ENCODE measurements around the gene PIGL.
"Not testable (repeated sequence)": the region's sequence is repeated elsewhere in the genome, so short reads cannot be mapped to it uniquely, and the experiment has no call there.

The PIGL gene

DNA sequence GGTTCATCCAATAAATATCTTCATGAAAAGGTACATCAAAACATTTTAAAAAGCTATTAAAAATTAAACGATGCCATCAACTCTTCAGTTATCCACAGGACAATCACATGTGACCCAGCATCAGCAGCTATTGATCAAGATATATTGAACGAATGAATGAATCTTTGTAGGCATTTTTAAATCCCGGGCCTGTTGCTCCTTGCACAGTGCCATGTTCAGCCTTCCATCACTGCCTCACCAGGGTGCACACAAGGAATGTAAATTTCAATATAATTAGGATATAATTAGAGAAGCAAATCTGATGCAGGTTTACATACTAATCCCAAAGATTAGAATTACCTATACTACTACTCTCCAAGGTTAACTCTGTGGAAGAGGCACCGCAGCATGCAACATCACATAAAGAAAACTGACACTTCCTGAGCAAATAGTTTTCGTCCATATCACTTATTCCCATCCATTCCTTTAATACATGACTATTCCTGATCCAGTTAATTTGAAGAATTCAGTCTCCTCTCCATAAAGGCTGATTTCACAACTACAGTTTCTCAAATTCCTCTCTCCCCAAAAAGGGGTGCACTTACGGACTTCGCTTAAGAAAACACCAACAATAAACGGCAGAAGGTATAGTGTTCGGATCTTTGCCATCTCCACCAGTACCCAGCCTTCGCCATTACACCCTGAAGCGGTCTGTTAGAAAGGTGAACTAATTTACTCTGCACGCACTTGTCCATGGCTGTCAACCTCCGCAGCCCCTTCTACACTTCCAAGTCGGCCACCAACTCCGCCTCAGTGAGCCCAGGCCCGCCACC, 2.6 kb upstream of the PIGL start:
- peak overlapping the region; percentile 92 for H3K27ac ChIP-seq
- TF ChIP-seq, protein P1, sequence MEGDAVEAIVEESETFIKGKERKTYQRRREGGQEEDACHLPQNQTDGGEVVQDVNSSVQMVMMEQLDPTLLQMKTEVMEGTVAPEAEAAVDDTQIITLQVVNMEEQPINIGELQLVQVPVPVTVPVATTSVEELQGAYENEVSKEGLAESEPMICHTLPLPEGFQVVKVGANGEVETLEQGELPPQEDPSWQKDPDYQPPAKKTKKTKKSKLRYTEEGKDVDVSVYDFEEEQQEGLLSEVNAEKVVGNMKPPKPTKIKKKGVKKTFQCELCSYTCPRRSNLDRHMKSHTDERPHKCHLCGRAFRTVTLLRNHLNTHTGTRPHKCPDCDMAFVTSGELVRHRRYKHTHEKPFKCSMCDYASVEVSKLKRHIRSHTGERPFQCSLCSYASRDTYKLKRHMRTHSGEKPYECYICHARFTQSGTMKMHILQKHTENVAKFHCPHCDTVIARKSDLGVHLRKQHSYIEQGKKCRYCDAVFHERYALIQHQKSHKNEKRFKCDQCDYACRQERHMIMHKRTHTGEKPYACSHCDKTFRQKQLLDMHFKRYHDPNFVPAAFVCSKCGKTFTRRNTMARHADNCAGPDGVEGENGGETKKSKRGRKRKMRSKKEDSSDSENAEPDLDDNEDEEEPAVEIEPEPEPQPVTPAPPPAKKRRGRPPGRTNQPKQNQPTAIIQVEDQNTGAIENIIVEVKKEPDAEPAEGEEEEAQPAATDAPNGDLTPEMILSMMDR (IDR thresholded peaks at IDR 0.05): no peak
- TF ChIP-seq ZFX (IDR thresholded peaks at IDR 0.05; ENCODE audit: borderline replicate concordance): no peak

DNA sequence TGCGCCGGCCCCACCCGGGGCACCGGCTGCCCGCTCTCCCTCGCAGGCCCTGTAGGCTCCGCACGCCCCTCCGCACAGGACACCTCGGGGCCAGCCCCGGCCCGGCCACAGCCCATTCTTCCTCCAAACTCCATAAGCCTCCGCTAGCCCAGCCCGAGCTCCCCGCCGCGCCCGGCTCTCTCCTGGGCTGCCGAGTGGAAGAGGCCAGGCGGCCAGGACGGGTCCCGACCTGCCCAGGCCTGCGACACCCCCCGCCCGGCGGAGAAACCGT, 2.1 kb upstream of the PIGL start:
- H3K27ac ChIP-seq: peak overlapping the region; percentile 92
- TF ChIP-seq, protein P1 (IDR thresholded peaks at IDR 0.05): no peak
- no peak for TF ChIP-seq ZFX (IDR thresholded peaks at IDR 0.05; ENCODE audit: borderline replicate concordance)

DNA sequence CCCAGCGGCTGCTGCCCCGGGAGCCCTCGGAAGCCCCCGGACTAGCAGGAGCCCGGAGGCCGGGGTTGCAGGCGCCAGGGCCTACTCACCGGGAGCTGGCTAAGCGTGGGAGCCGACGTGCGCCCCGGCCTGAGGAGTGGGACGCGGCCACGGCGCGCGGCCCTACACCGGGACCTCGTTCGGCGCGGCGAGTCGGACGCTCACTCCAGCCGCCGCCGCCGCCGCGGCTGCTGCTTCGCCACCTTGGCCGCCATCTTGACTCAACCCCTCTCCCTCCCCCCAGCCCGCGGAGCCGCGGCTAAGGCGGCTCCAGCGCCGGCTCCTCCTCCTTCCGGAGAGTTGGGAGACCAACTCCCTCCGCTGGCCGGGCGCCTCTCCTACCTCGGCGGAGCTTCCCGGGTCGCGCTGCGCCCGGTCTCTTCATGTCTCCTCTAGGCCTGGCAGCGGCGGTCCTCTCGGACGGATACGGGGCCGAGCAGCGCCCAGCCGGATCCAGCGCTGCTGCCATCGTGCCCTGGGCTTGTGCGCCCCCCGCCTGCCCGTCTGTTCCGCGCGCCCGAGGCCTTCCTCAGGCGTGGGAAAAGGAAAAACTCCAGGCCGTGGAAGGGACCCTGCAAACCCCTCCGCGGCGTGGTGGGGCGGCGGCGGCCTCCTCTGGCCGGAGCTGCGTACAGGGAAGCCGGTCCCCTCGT, 1.6 kb upstream of the PIGL start, which contains the start of gene NCOR1:
TSS of gene NCOR1 (minus strand) at position 262 of the 692 bp plus-strand sequence. CDS start 20,965 bp downstream, outside the sequence.
- no peak for TF ChIP-seq ZFX (IDR thresholded peaks at IDR 0.05; ENCODE audit: borderline replicate concordance)
- TF ChIP-seq, protein P1 (IDR thresholded peaks at IDR 0.05): peak; percentile 39

DNA sequence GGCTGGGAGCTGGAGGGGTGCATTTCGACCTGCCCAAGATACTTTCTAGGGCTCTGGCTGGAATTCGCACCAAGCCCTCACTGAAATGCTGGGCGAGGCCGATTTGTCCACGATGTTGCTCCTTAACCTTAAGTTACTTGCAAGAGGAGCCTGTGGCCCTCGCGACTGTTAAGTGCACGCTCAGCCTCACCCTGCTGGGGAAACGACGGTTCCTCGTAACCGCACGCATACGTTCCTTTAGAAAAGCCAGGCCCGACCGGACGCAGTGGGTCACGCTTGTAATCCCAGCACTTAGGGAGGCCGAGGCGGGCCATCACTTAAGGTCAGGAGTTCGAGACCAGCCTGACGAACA, 1.1 kb upstream of the PIGL start:
- TF ChIP-seq, protein P1 (IDR thresholded peaks at IDR 0.05): no peak
- TF ChIP-seq ZFX (IDR thresholded peaks at IDR 0.05; ENCODE audit: borderline replicate concordance): no peak
- peak overlapping the region; percentile 92 for H3K27ac ChIP-seq

More for the DNA sequence above, 1.6 kb upstream of the PIGL start, which contains the start of gene NCOR1:
- peak within 1 kb of the TSS; percentile 92 for H3K27ac ChIP-seq

DNA sequence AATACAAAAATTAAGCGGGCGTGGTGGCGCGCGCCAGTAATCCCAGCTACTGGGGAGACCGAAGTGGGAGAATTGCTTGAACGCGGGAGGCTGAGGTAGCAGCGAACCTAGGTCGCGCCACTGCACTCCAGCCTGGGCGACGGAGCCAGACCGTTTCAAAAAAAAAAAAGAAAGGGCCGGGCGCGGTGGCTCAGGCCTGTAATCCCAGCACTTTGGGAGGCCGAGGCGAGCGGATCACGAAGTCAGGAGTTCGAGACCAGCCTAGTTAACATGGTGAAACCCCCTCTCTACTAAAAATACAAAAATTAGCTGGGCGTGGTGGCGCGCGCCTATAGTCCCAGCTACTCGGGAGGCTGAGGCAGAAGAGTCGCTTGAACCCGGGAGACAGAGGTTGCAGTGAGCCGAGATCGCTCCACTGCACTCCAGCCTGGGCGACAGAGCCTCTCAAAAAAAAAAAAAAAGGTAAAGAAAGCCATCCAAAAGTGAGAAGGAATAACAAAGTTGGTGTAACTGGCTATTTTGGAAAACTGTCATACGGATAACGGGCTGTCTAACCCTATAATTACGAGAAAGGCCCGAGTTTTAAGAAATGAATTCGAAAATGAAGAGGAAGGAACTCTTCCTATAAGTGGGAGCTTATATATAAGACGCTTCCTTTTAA, 539 bp upstream of the PIGL start:
- peak overlapping the region; percentile 92 for H3K27ac ChIP-seq

DNA sequence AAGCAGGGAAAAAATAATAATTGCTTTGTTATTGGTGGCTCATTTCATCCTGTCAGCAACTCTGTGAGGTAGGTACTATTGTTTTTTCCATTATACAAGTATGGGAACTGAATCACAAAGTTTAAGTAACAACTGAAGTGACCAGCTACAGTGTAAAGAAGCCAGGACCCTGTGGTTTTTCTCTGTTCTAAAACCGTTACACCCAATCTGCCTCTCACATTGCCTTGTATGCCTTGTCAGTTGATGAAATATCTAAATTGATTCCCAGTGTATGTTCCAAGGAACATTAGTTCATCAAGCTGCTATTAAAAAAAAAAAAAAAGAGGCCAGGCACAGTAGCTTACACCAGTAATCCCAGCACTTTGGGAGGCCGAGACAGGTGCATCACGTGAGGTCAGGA, 5.4 kb downstream of the PIGL start:
- TF ChIP-seq, protein P1 (IDR thresholded peaks at IDR 0.05): no peak
- no peak for TF ChIP-seq ZFX (IDR thresholded peaks at IDR 0.05; ENCODE audit: borderline replicate concordance)
- H3K27ac ChIP-seq: no peak overlapping the region

DNA sequence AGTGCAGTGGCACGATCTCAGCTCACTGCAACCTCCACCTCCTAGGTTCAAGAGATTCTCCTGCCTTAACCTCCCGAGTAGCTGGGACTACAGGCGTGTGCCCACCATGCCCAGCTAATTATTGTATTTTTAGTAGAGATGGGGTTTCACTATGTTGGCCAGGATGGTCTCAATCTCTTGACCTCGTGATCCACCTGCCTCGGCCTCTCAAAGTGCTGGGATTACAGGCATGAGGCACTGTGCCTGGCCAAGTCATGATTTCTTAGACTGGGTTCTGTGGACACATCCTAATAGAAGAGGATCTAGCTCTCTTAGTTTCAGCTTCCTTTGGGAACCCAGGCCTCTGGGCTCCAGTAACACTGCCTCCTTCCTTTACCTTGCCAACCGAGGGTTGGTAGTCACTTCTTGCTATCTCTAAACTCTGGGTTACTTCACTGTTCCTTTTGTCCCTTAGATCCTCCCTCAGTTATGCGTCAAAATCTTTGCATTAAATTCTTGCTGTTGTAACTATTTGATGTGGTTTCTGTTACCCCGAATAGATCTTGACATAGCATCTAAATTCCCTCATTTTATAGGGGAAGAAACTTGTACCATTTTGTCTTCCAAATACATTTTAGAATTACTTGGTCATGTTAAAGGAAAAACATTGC, 13.0 kb downstream of the PIGL start:
- H3K27ac ChIP-seq: not testable (repeated sequence)

DNA sequence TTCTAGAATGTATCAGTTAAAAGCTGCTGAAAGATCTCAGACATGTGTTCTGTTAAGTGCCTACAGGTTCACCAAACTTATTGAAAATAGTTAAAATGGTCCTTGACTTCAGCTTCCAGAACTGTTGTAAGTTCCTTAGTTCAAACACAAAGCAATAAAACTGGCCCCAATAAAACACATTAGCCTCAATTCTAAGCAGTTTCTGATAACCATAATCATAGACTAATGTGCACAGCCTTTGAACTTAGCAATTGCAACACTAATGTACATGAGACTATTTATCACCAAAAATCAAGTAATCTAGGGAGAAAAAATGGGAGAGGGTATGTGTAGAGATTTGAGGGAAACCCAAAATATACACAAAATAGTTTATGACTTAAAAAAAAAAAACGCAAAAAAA, 15.4 kb downstream of the PIGL start:
- no peak for TF ChIP-seq ZFX (IDR thresholded peaks at IDR 0.05; ENCODE audit: borderline replicate concordance)
- TF ChIP-seq, protein P1 (IDR thresholded peaks at IDR 0.05): no peak

More for the DNA sequence above, 15.4 kb downstream of the PIGL start:
- no peak overlapping the region for H3K27ac ChIP-seq
